ENCODE results near the gene GABPB1. TPM values are rescaled to one million over a fixed set of nuclear protein-coding genes. Genes with fewer than 3 reads are reported as not detected.

Gene GABPB1
- total and polyA plus RNA-seq, 3 donors from 2014 or later: 21.5 to 45.9 (median 35.4) TPM

GRCh38 chr15:50365570-50365969 lies 10.6 kb upstream of the GABPB1 start:
- Histone ChIP-seq H3K4me1 (no peaks in the 10 kb centered on the region), H3K27ac (no peak overlapping the region), H3K9me3 (no peaks in the 10 kb centered on the region), H3K27me3 (no peaks in the 10 kb centered on the region), H3K36me3 (ENCODE audit: low read depth, missing control alignments) (no peaks in the 10 kb centered on the region), H3K4me3 (no peak overlapping the region)
- no peak for DNase-seq
- WGBS, 2 donors: 92 to 98% methylated on average over 2 of the region's 2 CpGs
- TF ChIP-seq POLR2A (IDR thresholded peaks at IDR 0.05) (no peak), CTCF (IDR thresholded peaks at IDR 0.05) (no peak)
- intact Hi-C loops (cut with DNase I; ENCODE audit: low total_unique reads): no loop called here

GRCh38 chr15:50363612-50364011 lies 8.6 kb upstream of the GABPB1 start:
- DNase-seq: no peak

GRCh38 chr15:50361756-50362155 lies 6.8 kb upstream of the GABPB1 start:
- WGBS, 2 donors: 83 to 85% methylated on average over 6 of the region's 6 CpGs
- Histone ChIP-seq H3K27me3 (no peaks in the 10 kb centered on the region), H3K36me3 (ENCODE audit: low read depth, missing control alignments) (no peaks in the 10 kb centered on the region), H3K4me1 (peaks cover 8% of the 10 kb centered on the region), H3K27ac (no peak overlapping the region), H3K4me3 (no peak overlapping the region), H3K9me3 (no peaks in the 10 kb centered on the region)
- TF ChIP-seq POLR2A (IDR thresholded peaks at IDR 0.05) (no peak), CTCF (IDR thresholded peaks at IDR 0.05) (no peak)
- no peak for DNase-seq
- intact Hi-C loops (cut with DNase I; ENCODE audit: low total_unique reads): no loop called here

More at GRCh38 chr15:50363612-50364011, 8.6 kb upstream of the GABPB1 start:
- no peak overlapping the region for H3K4me3 ChIP-seq
- no peaks in the 10 kb centered on the region for H3K36me3 ChIP-seq (ENCODE audit: low read depth, missing control alignments)
- H3K27ac ChIP-seq: no peak overlapping the region
- no peaks in the 10 kb centered on the region for H3K27me3 ChIP-seq
- H3K9me3 ChIP-seq: no peaks in the 10 kb centered on the region
- no peak for TF ChIP-seq POLR2A (IDR thresholded peaks at IDR 0.05)
- no peak for TF ChIP-seq CTCF (IDR thresholded peaks at IDR 0.05)
- no peaks in the 10 kb centered on the region for H3K4me1 ChIP-seq
- intact Hi-C loops (cut with DNase I; ENCODE audit: low total_unique reads): no loop called here
- WGBS, 2 donors: 89% methylated on average over 2 of the region's 2 CpGs

- Histone ChIP-seq H3K27ac (no peak overlapping the region), H3K9me3 (no peaks in the 10 kb centered on the region), H3K27me3 (no peaks in the 10 kb centered on the region), H3K4me3 (no peak overlapping the region), H3K36me3 (ENCODE audit: low read depth, missing control alignments) (no peaks in the 10 kb centered on the region), H3K4me1 (peaks cover 15% of the 10 kb centered on the region)
- TF ChIP-seq POLR2A (IDR thresholded peaks at IDR 0.05) (no peak), CTCF (IDR thresholded peaks at IDR 0.05) (peak; percentile 6 to 16 (median 14))
- intact Hi-C loops (cut with DNase I; ENCODE audit: low total_unique reads): no loop called here
- DNase-seq: peak; percentile 33
- WGBS, 2 donors: 75 to 90% methylated on average over 1 of the region's 1 CpG
Observed at GRCh38 chr15:50358845-50359244, 3.8 kb upstream of the GABPB1 start.

- H3K9me3 ChIP-seq: no peaks in the 10 kb centered on the region
- H3K36me3 ChIP-seq (ENCODE audit: low read depth, missing control alignments): no peaks in the 10 kb centered on the region
- TF ChIP-seq CTCF (IDR thresholded peaks at IDR 0.05) (no peak), POLR2A (IDR thresholded peaks at IDR 0.05) (no peak)
- DNase-seq: no peak
- peak overlapping the region; percentile 92 to 97 for H3K4me3 ChIP-seq
- 7 to 14% methylated on average over 2 of the region's 2 CpGs for WGBS, 2 donors
- H3K27ac ChIP-seq: peak overlapping the region; percentile 96 to 99
- intact Hi-C loops (cut with DNase I; ENCODE audit: low total_unique reads): no loop called here
- H3K27me3 ChIP-seq: no peaks in the 10 kb centered on the region
- H3K4me1 ChIP-seq: peaks cover 27% of the 10 kb centered on the region
Observed at GRCh38 chr15:50355980-50356379, 982 bp upstream of the GABPB1 start.

Measured in testis (tissue), 3 donors.